DOHH2 (cell line): Measurements from ENCODE around the gene KIF18A.

Experiments used
- CTCF ChIP-seq: fragments of 200-600 bp; sonication (generic); IDR thresholded peaks from one replicate; pipeline ENCODE4 v1.5.1; 2014; ENCODE audit warnings: antibody characterized with exemption, mild to moderate bottlenecking, low read depth, low read length; ENCODE audit not compliant: poor library complexity, severe bottlenecking
- EZH2phosphoT487 ChIP-seq: fragments of 200-600 bp; sonication (generic); IDR thresholded peaks from 2 replicates; pipeline ENCODE4 v1.6.1; 2017; ENCODE audit warnings: borderline replicate concordance, mild to moderate bottlenecking, antibody characterized with exemption, low read length, moderate library complexity, mixed read lengths

- TF ChIP-seq CTCF (no peak), EZH2phosphoT487 (no peak)
These were observed 15.2 kb upstream of the KIF18A start for GRCh38 chr11:28123151-28123581.
